ENCODE measurements around the gene CSAD.
"Not testable (repeated sequence)": the region's sequence is repeated elsewhere in the genome, so short reads cannot be mapped to it uniquely, and the experiment has no call there.

The CSAD gene

DNA sequence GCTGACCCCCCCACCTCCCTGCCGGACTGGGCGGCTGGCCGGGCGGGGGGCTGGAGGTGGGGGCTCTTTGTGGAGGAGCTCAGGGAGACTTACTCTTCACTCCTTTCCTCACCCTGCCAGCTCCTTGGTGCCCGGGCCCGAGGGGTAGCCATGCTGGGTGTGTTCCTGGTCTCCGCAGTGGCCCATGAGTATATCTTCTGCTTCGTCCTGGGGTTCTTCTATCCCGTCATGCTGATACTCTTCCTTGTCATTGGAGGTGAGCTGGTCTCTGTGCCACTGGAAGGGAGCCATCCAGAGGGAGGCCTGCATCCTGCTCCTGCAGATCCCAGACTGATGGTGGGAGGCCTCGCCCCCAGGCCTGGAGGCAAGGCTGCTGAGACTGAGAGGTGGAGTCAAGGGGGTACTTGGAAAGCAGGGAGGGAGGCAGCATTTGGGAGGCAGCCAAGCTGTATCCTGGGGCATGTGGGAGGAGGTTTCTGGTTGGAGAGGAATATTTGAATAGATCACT lies 57.7 kb downstream of the CSAD start:
- H3K27ac ChIP-seq = peak overlapping the region; percentile 67; the same call in 1 of the 2 replicates
- no peaks in the 10 kb centered on the region for H3K9me3 ChIP-seq (ENCODE audit: low read depth, low read length)
- H3K4me3 ChIP-seq = peak overlapping the region; percentile 46
- no peak overlapping the region for H3K9ac ChIP-seq (ENCODE audit: insufficient read length)
- peak; percentile 95 for DNase-seq (ENCODE audit: low read depth, low spot score)
- no peak for TF ChIP-seq EZH2 (IDR thresholded peaks at IDR 0.05)
- peak; percentile 42 for TF ChIP-seq POLR2AphosphoS5 (IDR thresholded peaks at IDR 0.05; ENCODE audit: borderline replicate concordance, low read depth, low read length)
- H3K36me3 ChIP-seq (ENCODE audit: insufficient read depth, low read length) = no peaks in the 10 kb centered on the region

- Histone ChIP-seq H3K4me3 (no peak overlapping the region), H3K36me3 (ENCODE audit: insufficient read depth, low read length) (no peaks in the 10 kb centered on the region), H3K9me3 (ENCODE audit: low read depth, low read length) (no peaks in the 10 kb centered on the region), H3K27ac (no peak overlapping the region), H3K9ac (ENCODE audit: insufficient read length) (no peak overlapping the region)
- DNase-seq (ENCODE audit: low read depth, low spot score) = no peak
- TF ChIP-seq POLR2AphosphoS5 (IDR thresholded peaks at IDR 0.05; ENCODE audit: borderline replicate concordance, low read depth, low read length) = no peak
- no peak for TF ChIP-seq EZH2 (IDR thresholded peaks at IDR 0.05)
- no peak for TF ChIP-seq FOXP2 (optimal IDR thresholded peaks at IDR 0.05; ENCODE audit: control extremely low read depth, extremely low read length, insufficient read depth)
Measured at GRCh38 chr12:53120685-53121525, 59.8 kb downstream of the CSAD start.

DNA sequence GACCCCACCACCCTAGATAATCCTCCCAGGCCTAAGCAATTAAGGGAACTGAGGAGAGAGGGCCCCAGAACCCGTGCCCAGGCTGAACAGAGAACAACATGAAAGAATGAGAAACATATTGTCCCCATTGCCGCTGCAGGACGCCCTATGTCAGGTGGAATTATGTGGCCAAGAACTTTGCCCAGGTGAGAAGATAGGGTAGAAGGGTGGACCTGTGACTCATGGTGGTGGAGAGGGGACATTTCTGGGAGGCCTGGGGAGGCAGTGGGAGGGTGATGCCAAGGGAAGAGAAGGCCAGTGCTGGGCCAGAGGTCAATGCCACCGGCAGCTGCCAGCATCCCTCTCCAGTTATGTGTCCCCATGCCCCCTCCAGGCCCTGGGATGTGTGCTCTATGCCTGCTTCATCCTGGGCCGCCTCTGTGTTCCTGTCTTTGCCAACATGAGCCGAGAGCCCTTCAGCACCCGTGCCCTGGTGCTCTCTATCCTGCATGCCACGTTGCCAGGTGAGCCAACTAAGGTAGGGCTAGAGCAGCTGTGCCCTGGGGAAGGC lies 61.9 kb downstream of the CSAD start:
- Histone ChIP-seq H3K9ac (ENCODE audit: insufficient read length) (no peak overlapping the region), H3K4me3 (no peak overlapping the region), H3K9me3 (ENCODE audit: low read depth, low read length) (no peaks in the 10 kb centered on the region), H3K27ac (no peak overlapping the region), H3K36me3 (ENCODE audit: insufficient read depth, low read length) (no peaks in the 10 kb centered on the region)
- TF ChIP-seq FOXP2 (optimal IDR thresholded peaks at IDR 0.05; ENCODE audit: control extremely low read depth, extremely low read length, insufficient read depth) = no peak
- TF ChIP-seq EZH2 (IDR thresholded peaks at IDR 0.05) = no peak
- TF ChIP-seq POLR2AphosphoS5 (IDR thresholded peaks at IDR 0.05; ENCODE audit: borderline replicate concordance, low read depth, low read length) = no peak
- DNase-seq (ENCODE audit: low read depth, low spot score) = no peak

DNA sequence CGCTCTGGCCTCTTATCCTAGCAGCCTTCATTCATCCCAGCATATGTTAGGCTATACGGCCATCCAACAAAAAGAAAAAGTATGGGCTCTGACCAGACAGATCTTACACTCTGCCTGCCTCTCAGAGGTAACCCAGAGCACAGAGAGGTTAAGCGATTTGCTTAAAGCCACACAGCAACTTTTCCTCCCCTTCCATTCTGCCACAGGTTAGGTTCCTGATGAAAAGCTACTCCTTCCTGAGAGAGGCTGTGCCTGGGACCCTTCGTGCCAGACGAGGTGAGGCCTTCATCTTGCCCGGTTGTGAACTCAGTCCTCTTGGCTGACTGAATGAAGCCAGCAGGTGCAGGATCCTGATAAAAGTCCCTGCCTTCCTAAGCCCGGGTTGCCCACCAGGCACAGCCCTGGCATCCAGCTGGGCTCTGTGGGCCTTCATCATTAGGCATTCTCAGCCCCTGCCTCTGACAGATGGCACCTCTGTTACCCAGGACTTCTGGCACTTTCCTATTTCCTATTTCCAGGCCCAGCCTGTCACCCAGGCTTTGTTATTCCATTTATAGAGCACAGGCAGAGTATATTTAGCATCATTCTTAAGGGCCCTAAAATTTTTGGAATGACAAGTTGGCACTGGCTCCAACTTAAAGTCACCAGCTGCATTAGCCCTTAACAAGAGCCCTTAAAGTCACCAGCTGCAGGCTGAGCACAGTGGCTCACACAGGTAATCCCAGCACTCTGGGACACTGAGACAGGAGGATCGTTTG lies 64.7 kb downstream of the CSAD start:
- no peak for DNase-seq (ENCODE audit: low read depth, low spot score)

GRCh38 chr12:53115112-53115890 lies 65.4 kb downstream of the CSAD start:
- Histone ChIP-seq H3K36me3 (ENCODE audit: insufficient read depth, low read length) (no peaks in the 10 kb centered on the region), H3K27ac (no peak overlapping the region), H3K4me3 (no peak overlapping the region), H3K9ac (ENCODE audit: insufficient read length) (no peak overlapping the region), H3K9me3 (ENCODE audit: low read depth, low read length) (no peaks in the 10 kb centered on the region)
- DNase-seq (ENCODE audit: low read depth, low spot score) = no peak
- TF ChIP-seq EZH2 (IDR thresholded peaks at IDR 0.05) (no peak), POLR2AphosphoS5 (IDR thresholded peaks at IDR 0.05; ENCODE audit: borderline replicate concordance, low read depth, low read length) (no peak), FOXP2 (optimal IDR thresholded peaks at IDR 0.05; ENCODE audit: control extremely low read depth, extremely low read length, insufficient read depth) (no peak)

More for the DNA sequence above, 64.7 kb downstream of the CSAD start:
- H3K9me3 ChIP-seq (ENCODE audit: low read depth, low read length) = no peaks in the 10 kb centered on the region
- no peak overlapping the region for H3K27ac ChIP-seq
- no peaks in the 10 kb centered on the region for H3K36me3 ChIP-seq (ENCODE audit: insufficient read depth, low read length)
- TF ChIP-seq FOXP2 (optimal IDR thresholded peaks at IDR 0.05; ENCODE audit: control extremely low read depth, extremely low read length, insufficient read depth) (no peak), POLR2AphosphoS5 (IDR thresholded peaks at IDR 0.05; ENCODE audit: borderline replicate concordance, low read depth, low read length) (no peak), EZH2 (IDR thresholded peaks at IDR 0.05) (no peak)
- H3K9ac ChIP-seq (ENCODE audit: insufficient read length) = no peak overlapping the region
- H3K4me3 ChIP-seq = no peak overlapping the region

DNA sequence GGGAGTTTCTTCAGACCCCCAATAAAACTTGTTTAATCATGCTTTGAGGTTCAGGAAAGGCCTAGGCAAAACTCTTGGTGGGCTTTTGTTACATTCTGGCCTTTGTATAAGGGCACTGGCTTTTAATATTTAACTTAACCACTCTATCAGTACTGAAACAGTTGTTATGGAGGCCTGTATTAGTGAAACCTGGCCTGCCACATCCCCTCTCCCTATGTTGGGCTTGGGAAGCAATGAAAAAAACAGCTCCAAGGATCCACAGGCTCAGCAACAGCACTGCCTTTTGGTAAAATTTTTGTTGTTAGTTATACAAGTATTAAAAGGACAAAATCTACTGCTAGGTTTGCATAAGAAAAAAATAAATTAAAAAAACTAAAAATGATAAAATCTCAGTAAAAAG lies 66.8 kb downstream of the CSAD start:
- TF ChIP-seq EZH2 (IDR thresholded peaks at IDR 0.05) (no peak), FOXP2 (optimal IDR thresholded peaks at IDR 0.05; ENCODE audit: control extremely low read depth, extremely low read length, insufficient read depth) (no peak), POLR2AphosphoS5 (IDR thresholded peaks at IDR 0.05; ENCODE audit: borderline replicate concordance, low read depth, low read length) (no peak)
- H3K27ac ChIP-seq = no peak overlapping the region
- H3K9ac ChIP-seq (ENCODE audit: insufficient read length) = no peak overlapping the region
- no peak for DNase-seq (ENCODE audit: low read depth, low spot score)
- no peaks in the 10 kb centered on the region for H3K9me3 ChIP-seq (ENCODE audit: low read depth, low read length)
- no peak overlapping the region for H3K4me3 ChIP-seq
- H3K36me3 ChIP-seq (ENCODE audit: insufficient read depth, low read length) = no peaks in the 10 kb centered on the region

GRCh38 chr12:53113136-53113705 lies 67.5 kb downstream of the CSAD start:
- Histone ChIP-seq H3K27ac (no peak overlapping the region), H3K4me3 (no peak overlapping the region)

DNA sequence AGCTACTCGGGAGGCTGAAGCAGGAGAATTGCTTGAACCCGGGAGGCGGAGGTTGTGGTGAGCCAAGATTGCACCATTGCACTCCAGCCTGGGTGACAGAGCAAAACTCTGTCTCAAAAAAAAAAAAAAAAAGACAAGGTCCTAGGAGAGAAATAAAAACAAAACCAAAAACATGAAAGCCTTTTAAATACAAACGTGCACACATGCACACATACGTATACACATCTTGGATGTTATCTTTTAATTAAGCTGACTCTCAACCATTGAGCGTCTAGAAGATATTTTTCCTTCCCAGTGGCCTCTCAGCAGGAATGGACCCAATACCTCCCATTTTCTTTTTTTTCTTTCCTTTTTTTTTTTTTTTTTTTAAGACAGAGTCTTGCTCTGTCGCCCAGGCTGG lies 68.3 kb downstream of the CSAD start:
- not testable (repeated sequence) for DNase-seq (ENCODE audit: low read depth, low spot score); H3K4me3 ChIP-seq; H3K36me3 ChIP-seq (ENCODE audit: insufficient read depth, low read length); H3K9me3 ChIP-seq (ENCODE audit: low read depth, low read length); H3K9ac ChIP-seq (ENCODE audit: insufficient read length); H3K27ac ChIP-seq

More at GRCh38 chr12:53113136-53113705, 67.5 kb downstream of the CSAD start:
- no peaks in the 10 kb centered on the region for H3K36me3 ChIP-seq (ENCODE audit: insufficient read depth, low read length)
- TF ChIP-seq FOXP2 (optimal IDR thresholded peaks at IDR 0.05; ENCODE audit: control extremely low read depth, extremely low read length, insufficient read depth) (no peak), EZH2 (IDR thresholded peaks at IDR 0.05) (no peak), POLR2AphosphoS5 (IDR thresholded peaks at IDR 0.05; ENCODE audit: borderline replicate concordance, low read depth, low read length) (no peak)
- no peak for DNase-seq (ENCODE audit: low read depth, low spot score)
- H3K9ac ChIP-seq (ENCODE audit: insufficient read length) = no peak overlapping the region
- H3K9me3 ChIP-seq (ENCODE audit: low read depth, low read length) = no peaks in the 10 kb centered on the region

Data from SK-N-MC (cell line).